ENCODE data around the gene KRT13.

KRT13 gene

DNA sequence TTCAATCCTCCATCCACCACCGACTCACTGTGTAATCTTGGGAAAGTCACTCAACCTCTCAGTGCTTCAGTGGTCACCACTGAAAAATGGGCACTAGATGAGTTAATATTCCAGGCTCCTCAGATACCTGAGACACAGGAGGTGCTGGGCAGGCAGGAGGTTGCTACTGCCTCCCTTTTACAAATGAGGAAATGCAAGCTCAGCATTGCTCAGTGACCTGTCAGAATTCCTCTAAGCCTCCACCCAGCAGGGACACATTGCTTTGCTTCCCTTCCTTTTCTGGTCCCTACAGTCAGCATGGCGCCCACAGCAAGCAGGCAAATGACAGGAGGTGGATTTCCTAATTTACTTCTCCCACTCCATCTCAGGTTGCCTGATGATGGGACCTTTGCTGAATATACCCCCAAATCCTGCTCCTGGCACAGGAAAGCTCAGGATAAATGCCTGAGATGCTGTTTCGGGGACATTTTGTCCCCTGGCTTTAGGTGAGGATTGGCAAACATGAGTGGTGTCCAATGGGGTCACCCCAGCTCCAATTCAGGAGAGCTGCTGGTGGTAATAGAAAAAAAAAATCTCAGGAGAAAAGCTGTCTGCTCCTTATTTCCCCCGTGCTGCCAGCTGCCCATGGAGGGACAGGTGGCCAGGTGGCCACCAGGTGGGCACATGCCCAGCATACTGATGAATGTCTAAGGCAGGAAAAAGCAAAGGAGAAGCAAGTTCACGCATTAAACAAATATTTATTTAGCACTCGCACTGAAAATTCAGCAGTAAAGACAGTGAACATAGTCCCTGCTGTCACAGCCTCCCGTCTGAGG, 5.0 kb upstream of the KRT13 start:
- H3K9ac ChIP-seq (ENCODE audit: low read length): no peak overlapping the region
- TF ChIP-seq, protein P1, sequence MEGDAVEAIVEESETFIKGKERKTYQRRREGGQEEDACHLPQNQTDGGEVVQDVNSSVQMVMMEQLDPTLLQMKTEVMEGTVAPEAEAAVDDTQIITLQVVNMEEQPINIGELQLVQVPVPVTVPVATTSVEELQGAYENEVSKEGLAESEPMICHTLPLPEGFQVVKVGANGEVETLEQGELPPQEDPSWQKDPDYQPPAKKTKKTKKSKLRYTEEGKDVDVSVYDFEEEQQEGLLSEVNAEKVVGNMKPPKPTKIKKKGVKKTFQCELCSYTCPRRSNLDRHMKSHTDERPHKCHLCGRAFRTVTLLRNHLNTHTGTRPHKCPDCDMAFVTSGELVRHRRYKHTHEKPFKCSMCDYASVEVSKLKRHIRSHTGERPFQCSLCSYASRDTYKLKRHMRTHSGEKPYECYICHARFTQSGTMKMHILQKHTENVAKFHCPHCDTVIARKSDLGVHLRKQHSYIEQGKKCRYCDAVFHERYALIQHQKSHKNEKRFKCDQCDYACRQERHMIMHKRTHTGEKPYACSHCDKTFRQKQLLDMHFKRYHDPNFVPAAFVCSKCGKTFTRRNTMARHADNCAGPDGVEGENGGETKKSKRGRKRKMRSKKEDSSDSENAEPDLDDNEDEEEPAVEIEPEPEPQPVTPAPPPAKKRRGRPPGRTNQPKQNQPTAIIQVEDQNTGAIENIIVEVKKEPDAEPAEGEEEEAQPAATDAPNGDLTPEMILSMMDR (IDR thresholded peaks at IDR 0.05; ENCODE audit: insufficient read depth, low read length, poor library complexity, severe bottlenecking): no peak
- no peak for TF ChIP-seq EZH2phosphoT487 (conservative IDR thresholded peaks at IDR 0.05; ENCODE audit: low read length)
- H3K4me3 ChIP-seq (ENCODE audit: insufficient read depth, low read length, poor library complexity, severe bottlenecking): no peak overlapping the region
- H3K27ac ChIP-seq (ENCODE audit: low read depth, low read length): no peak overlapping the region
- no peaks in the 10 kb centered on the region for H3F3A ChIP-seq (ENCODE audit: insufficient read depth)
- no peak overlapping the region for H3K4me2 ChIP-seq (ENCODE audit: low read depth, low read length, poor library complexity, severe bottlenecking)
- H3K9me2 ChIP-seq (replicated peaks; ENCODE audit: insufficient read depth, low read length): no peaks in the 10 kb centered on the region
- H3K79me2 ChIP-seq (ENCODE audit: insufficient read depth, low read length): no peaks in the 10 kb centered on the region
- H2AFZ ChIP-seq (ENCODE audit: low read depth, low read length, severe bottlenecking): no peak overlapping the region
- no peaks in the 10 kb centered on the region for H3K9me3 ChIP-seq (ENCODE audit: insufficient read depth, low read length)
- H3K36me3 ChIP-seq (ENCODE audit: low read length): no peaks in the 10 kb centered on the region
- H4K20me1 ChIP-seq (ENCODE audit: low read depth, low read length): no peaks in the 10 kb centered on the region
- H3K27me3 ChIP-seq (ENCODE audit: low read length): no peaks in the 10 kb centered on the region

DNA sequence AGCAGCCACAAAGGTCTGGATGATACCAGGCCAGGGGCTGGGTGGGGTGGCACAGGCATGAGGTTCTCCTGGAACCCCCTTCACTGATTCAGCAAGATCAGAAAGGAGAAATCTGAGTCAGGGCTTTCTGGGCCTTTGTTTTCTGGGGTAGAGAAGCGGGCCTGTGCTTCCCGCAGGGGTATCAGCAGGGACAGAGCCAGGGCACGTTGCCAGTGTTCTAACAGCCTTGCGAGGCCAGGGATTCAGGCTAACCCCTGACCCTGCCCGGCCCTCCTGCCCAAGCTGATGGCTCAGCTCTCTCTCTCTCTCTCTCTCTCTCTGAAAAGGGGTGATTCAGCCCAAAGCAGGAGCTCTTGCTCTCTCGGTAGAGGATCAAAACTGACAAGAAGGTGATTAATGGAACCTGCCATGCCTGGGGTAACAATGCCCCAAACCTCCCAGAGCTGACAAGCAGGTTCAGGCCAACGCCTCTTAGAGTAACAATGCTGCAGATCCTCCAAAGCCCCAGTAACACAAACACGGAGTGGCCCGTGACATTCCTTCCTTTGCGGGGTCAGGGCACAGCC, 2.0 kb upstream of the KRT13 start:
- no peaks in the 10 kb centered on the region for H3K27me3 ChIP-seq (ENCODE audit: low read length)
- TF ChIP-seq EZH2phosphoT487 (conservative IDR thresholded peaks at IDR 0.05; ENCODE audit: low read length): no peak
- TF ChIP-seq, protein P1 (IDR thresholded peaks at IDR 0.05; ENCODE audit: insufficient read depth, low read length, poor library complexity, severe bottlenecking): no peak
- H3K27ac ChIP-seq (ENCODE audit: low read depth, low read length): no peak overlapping the region
- H4K20me1 ChIP-seq (ENCODE audit: low read depth, low read length): no peaks in the 10 kb centered on the region
- no peak overlapping the region for H3K4me2 ChIP-seq (ENCODE audit: low read depth, low read length, poor library complexity, severe bottlenecking)
- H3F3A ChIP-seq (ENCODE audit: insufficient read depth): no peaks in the 10 kb centered on the region
- no peaks in the 10 kb centered on the region for H3K36me3 ChIP-seq (ENCODE audit: low read length)
- no peak overlapping the region for H2AFZ ChIP-seq (ENCODE audit: low read depth, low read length, severe bottlenecking)
- no peaks in the 10 kb centered on the region for H3K9me2 ChIP-seq (replicated peaks; ENCODE audit: insufficient read depth, low read length)
- no peaks in the 10 kb centered on the region for H3K79me2 ChIP-seq (ENCODE audit: insufficient read depth, low read length)
- no peaks in the 10 kb centered on the region for H3K9me3 ChIP-seq (ENCODE audit: insufficient read depth, low read length)
- H3K9ac ChIP-seq (ENCODE audit: low read length): no peak overlapping the region
- no peak overlapping the region for H3K4me3 ChIP-seq (ENCODE audit: insufficient read depth, low read length, poor library complexity, severe bottlenecking)

DNA sequence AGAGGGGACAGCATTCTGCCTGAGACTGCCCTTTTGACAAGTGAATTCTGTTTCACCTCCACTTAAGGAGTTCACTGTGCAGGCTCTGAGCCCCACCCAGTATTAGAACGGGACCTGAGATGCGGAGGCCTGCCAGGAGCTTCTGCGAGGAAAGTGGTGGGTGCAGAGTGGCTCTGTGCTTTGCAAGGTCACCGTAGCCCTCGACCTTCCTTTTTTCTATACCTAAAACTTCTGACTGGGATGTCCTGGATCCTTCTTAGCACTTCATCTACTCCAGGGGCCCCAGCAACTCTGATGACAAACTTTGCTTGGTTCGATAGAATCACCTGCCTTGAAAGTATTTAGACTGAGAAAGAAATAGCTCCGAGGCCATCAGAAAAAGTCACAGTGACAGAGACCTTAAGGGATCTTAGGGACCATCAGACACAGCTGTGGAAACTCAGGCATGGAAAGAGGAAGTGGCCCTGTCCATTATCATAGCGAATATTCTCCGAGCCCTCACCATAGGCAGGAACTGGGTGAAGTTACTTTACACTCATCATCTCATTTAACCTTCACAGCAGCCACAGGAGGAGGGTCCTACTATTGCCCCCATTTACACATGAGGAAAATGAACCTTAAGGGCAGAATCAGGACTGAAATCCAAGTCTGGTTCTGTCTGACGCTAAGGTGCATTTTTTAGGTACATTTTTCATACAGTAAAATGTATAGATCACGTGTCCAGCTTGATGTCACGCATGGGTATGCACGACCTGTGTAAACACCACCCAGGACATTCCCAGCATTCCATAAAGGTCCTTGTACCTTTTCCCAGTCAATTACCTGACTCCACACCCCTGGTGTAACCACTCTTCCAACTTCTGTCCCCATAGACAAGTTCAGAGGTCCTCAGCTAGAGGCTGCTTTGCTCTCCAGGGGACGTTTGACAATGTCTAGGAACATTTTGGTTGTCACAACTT, 676 bp upstream of the KRT13 start:
- H3K9me2 ChIP-seq (replicated peaks; ENCODE audit: insufficient read depth, low read length): no peaks in the 10 kb centered on the region
- no peaks in the 10 kb centered on the region for H3K79me2 ChIP-seq (ENCODE audit: insufficient read depth, low read length)
- H3K27ac ChIP-seq (ENCODE audit: low read depth, low read length): no peak overlapping the region
- H3K9me3 ChIP-seq (ENCODE audit: insufficient read depth, low read length): no peaks in the 10 kb centered on the region
- no peak overlapping the region for H3K4me3 ChIP-seq (ENCODE audit: insufficient read depth, low read length, poor library complexity, severe bottlenecking)
- no peak overlapping the region for H2AFZ ChIP-seq (ENCODE audit: low read depth, low read length, severe bottlenecking)
- no peaks in the 10 kb centered on the region for H3F3A ChIP-seq (ENCODE audit: insufficient read depth)
- H3K36me3 ChIP-seq (ENCODE audit: low read length): no peaks in the 10 kb centered on the region
- TF ChIP-seq EZH2phosphoT487 (conservative IDR thresholded peaks at IDR 0.05; ENCODE audit: low read length): no peak
- TF ChIP-seq, protein P1 (IDR thresholded peaks at IDR 0.05; ENCODE audit: insufficient read depth, low read length, poor library complexity, severe bottlenecking): no peak
- H3K27me3 ChIP-seq (ENCODE audit: low read length): no peaks in the 10 kb centered on the region
- H4K20me1 ChIP-seq (ENCODE audit: low read depth, low read length): no peaks in the 10 kb centered on the region
- H3K4me2 ChIP-seq (ENCODE audit: low read depth, low read length, poor library complexity, severe bottlenecking): no peak overlapping the region
- H3K9ac ChIP-seq (ENCODE audit: low read length): no peak overlapping the region
